Bronchial epithelial cell (primary cell): ENCODE measurements around the gene UBR3. TPM values are rescaled to one million over a fixed set of nuclear protein-coding genes. Genes with fewer than 3 reads are reported as not detected.

Source experiments
- total RNA-seq: library from RNA; depleted of rRNA; stranded (reverse); fragments of >200 nt; gene quantifications from 2 replicates; pipeline ENCODE4 v1.2.1, GENCODE V29; 2014

The UBR3 gene
- total RNA-seq, 1 donor from 2014 or later: 18.4 TPM

Other genes starting within 250 kb of the UBR3 start
- 14.7 and 23.9 TPM in 2 replicates for gene PPIG, start 243.1 kb upstream of the UBR3 start, total RNA-seq
- gene CFAP210, start 133.0 kb upstream of the UBR3 start, total RNA-seq: not detected in 2 replicates
- gene PHOSPHO2, start 133.0 kb upstream of the UBR3 start, total RNA-seq: 2.4 and 4.0 TPM in 2 replicates
- gene KLHL23, start 93.6 kb upstream of the UBR3 start, total RNA-seq: 2.1 and 3.7 TPM in 2 replicates
- gene SSB, start 28.6 kb upstream of the UBR3 start, total RNA-seq: 62.7 and 72.7 TPM in 2 replicates
- gene METTL5, start 2.5 kb upstream of the UBR3 start, total RNA-seq: 61.7 and 74.0 TPM in 2 replicates